ENCODE data around the gene BTBD9.
"Not testable (repeated sequence)": the region's sequence is repeated elsewhere in the genome, so short reads cannot be mapped to it uniquely, and the experiment has no call there.

BTBD9 gene

DNA sequence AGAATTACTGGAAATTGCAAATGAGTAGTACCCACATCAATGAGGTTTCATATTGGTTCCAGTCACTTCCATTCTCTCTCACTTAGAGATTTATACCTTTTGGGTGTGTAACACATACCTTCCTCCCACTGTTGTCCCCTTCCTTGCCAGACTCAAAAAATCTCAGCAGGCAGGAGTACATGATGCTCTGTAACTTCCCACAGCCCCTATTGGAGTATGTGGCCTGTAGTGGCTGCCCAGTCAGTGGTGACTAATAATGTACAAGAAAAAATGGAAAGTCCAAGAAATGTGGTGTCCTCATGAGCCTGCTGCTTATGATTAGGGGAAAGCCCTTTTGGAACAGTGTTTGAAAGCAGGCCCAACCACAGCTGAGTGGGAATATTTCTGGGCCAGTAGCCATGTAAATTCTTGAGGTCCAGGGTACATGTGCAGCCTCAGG is 508.2 kb downstream of the BTBD9 start:
- peaks cover 3% of the 10 kb centered on the region for H3K36me3 ChIP-seq (ENCODE audit: control insufficient read depth, insufficient read depth, low read length)
- TF ChIP-seq, protein P1, sequence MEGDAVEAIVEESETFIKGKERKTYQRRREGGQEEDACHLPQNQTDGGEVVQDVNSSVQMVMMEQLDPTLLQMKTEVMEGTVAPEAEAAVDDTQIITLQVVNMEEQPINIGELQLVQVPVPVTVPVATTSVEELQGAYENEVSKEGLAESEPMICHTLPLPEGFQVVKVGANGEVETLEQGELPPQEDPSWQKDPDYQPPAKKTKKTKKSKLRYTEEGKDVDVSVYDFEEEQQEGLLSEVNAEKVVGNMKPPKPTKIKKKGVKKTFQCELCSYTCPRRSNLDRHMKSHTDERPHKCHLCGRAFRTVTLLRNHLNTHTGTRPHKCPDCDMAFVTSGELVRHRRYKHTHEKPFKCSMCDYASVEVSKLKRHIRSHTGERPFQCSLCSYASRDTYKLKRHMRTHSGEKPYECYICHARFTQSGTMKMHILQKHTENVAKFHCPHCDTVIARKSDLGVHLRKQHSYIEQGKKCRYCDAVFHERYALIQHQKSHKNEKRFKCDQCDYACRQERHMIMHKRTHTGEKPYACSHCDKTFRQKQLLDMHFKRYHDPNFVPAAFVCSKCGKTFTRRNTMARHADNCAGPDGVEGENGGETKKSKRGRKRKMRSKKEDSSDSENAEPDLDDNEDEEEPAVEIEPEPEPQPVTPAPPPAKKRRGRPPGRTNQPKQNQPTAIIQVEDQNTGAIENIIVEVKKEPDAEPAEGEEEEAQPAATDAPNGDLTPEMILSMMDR (IDR thresholded peaks at IDR 0.05; ENCODE audit: insufficient read depth, low read length, poor library complexity, severe bottlenecking) = no peak
- DNase-seq (ENCODE audit: extremely low read depth, insufficient read length) = no peak

DNA sequence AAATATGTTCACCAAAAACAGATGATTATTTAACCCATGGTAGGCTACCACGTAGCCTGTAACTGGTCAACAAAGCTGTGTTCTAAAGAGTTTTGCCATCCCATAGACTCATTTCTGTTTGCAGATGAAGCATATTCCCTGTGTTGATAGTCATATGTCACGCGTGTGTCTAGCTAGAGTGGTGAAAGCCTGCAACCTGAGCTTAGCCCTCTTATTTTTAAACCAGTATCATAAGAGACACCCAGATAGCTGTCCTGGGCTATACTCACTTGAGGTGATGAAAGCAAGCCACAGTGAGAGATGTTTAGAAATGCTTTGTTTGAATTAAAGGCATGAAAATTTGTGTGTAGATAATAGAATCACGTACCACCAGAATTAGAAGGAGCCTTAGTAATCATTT is 512.4 kb downstream of the BTBD9 start:
- H3K36me3 ChIP-seq (ENCODE audit: control insufficient read depth, insufficient read depth, low read length) = peaks cover 4% of the 10 kb centered on the region
- no peaks in the 10 kb centered on the region for H3K27me3 ChIP-seq (replicated peaks; ENCODE audit: control insufficient read depth, insufficient read depth, low read length)
- DNase-seq (ENCODE audit: extremely low read depth, insufficient read length) = no peak
- TF ChIP-seq, protein P1 (IDR thresholded peaks at IDR 0.05; ENCODE audit: insufficient read depth, low read length, poor library complexity, severe bottlenecking) = no peak
- H3K4me3 ChIP-seq (replicated peaks; ENCODE audit: low read depth, low read length) = no peak overlapping the region

More for the DNA sequence above, 508.2 kb downstream of the BTBD9 start:
- no peaks in the 10 kb centered on the region for H3K27me3 ChIP-seq (replicated peaks; ENCODE audit: control insufficient read depth, insufficient read depth, low read length)
- no peak overlapping the region for H3K4me3 ChIP-seq (replicated peaks; ENCODE audit: low read depth, low read length)

DNA sequence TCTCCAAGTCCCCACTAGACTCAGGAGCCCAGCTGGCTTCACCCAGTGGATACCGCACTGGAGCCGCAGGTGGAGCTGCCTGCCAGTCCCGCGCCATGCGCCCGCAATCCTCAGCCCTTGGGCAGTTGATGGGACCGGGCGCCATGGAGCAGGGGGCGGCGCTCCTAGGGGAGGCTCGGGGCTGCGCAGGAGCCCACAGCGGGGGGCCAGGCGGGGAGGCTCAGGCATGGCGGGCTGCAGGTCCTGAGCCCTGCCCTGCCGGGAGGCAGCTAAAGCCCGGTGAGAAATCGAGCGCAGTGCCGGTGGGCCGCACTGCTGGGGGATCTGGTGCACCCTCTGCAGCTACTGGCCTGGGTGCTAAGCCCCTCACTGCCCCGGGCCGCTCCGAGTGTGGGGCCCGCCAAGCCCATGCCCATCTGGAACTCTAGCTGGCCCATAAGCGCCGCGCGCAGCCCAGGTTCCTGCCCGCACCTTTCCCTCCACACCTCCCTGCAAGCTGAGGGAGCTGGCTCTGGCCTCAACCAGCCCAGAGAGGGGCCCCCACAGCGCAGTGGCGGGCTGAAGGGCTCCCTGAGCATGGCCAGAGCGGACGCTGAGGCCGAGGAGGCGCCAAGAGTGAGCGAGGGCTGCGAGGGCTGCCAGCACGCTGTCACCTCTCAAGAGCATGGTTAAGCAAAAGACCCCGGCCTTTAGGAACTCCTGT is 515.4 kb downstream of the BTBD9 start:
- H3K4me3 ChIP-seq (replicated peaks; ENCODE audit: low read depth, low read length); DNase-seq (ENCODE audit: extremely low read depth, insufficient read length); H3K27me3 ChIP-seq (replicated peaks; ENCODE audit: control insufficient read depth, insufficient read depth, low read length); H3K36me3 ChIP-seq (ENCODE audit: control insufficient read depth, insufficient read depth, low read length): not testable (repeated sequence)

DNA sequence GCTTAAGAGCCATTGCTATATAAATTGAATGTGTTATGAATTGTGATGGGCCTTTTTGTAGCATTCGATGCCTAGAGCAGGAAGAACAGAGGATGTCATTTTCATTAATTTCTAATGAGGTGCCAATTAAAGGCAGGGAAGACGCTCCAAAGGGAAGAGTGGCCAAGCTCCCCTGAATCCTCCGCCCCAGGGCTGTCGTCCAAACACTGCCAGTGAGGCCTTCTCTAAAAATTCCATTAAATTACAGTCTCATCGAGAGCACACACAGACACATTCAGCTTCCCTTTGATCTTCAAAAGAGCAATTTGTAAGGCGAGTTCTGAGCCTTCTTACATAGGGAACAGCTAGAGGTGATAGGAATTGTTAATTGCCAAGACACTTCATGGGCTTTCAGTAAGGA is 520.2 kb downstream of the BTBD9 start:
- H3K27me3 ChIP-seq (replicated peaks; ENCODE audit: control insufficient read depth, insufficient read depth, low read length) = no peaks in the 10 kb centered on the region
- H3K36me3 ChIP-seq (ENCODE audit: control insufficient read depth, insufficient read depth, low read length) = peaks cover 6% of the 10 kb centered on the region
- H3K4me3 ChIP-seq (replicated peaks; ENCODE audit: low read depth, low read length) = no peak overlapping the region
- TF ChIP-seq, protein P1 (IDR thresholded peaks at IDR 0.05; ENCODE audit: insufficient read depth, low read length, poor library complexity, severe bottlenecking) = no peak
- DNase-seq (ENCODE audit: extremely low read depth, insufficient read length) = no peak

DNA sequence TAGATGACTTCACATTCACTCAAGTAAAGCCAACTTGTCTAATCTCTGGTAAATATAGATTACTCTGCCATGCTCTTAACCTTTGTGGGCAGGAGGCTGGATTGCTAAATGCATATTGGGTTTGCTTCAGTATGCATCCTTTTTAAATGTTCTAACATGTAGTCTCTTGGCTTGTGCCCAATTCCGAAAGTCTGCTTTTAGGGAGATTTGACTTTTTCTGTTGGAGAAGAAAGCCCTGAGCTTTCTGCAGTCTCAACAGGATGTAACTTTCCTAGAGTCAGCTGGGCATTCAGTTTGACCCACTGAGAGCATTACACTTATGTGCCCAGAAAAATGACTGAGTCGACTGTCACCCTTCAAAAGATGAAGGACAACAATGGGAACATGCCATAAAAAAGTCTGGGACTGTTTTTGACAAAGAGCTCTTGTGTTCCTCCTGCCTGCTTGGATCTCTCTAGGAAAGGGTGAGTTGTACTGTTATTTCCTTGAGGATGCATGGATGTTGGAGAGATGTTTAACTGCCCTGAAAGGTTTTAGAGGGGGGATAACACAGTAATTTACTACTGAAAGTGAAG is 520.9 kb downstream of the BTBD9 start:
- TF ChIP-seq, protein P1 (IDR thresholded peaks at IDR 0.05; ENCODE audit: insufficient read depth, low read length, poor library complexity, severe bottlenecking) = no peak
- Histone ChIP-seq H3K36me3 (ENCODE audit: control insufficient read depth, insufficient read depth, low read length) (peaks cover 6% of the 10 kb centered on the region), H3K4me3 (replicated peaks; ENCODE audit: low read depth, low read length) (no peak overlapping the region), H3K27me3 (replicated peaks; ENCODE audit: control insufficient read depth, insufficient read depth, low read length) (no peaks in the 10 kb centered on the region)
- DNase-seq (ENCODE audit: extremely low read depth, insufficient read length) = no peak

Measured in GM06990 (cell line).